Femur (tissue), 1 donor: ENCODE data around the gene NXPE4.
"Not testable (repeated sequence)": the region's sequence is repeated elsewhere in the genome, so short reads cannot be mapped to it uniquely, and the experiment has no call there.

Experiments
- DNase-seq: peaks from one replicate; pipeline ENCODE4 v3.0.0-alpha.2; 2017

NXPE4 gene

GRCh38 chr11:114595571-114595970 is at the start of gene NXPE4:
TSS of gene NXPE4 (minus strand) at chr11:114595786. CDS start at chr11:114594759, 1,027 bp downstream.
- DNase-seq, result no peak

- DNase-seq, result not testable (repeated sequence)
These were observed 43.9 kb upstream of the NXPE4 start for GRCh38 chr11:114639440-114639839.

- not testable (repeated sequence) for DNase-seq
These were observed 35.9 kb upstream of the NXPE4 start for GRCh38 chr11:114631445-114631965.

GRCh38 chr11:114625294-114625693 is 29.7 kb upstream of the NXPE4 start:
- DNase-seq, result no peak

- no peak for DNase-seq
These were observed 29.0 kb upstream of the NXPE4 start for GRCh38 chr11:114624455-114625207.

- DNase-seq, result no peak
These were observed 28.1 kb upstream of the NXPE4 start for GRCh38 chr11:114623720-114624119.

- no peak for DNase-seq
These were observed 27.3 kb upstream of the NXPE4 start for GRCh38 chr11:114622858-114623257.

GRCh38 chr11:114621950-114622809 is 26.6 kb upstream of the NXPE4 start:
- DNase-seq, result no peak

- no peak for DNase-seq
These were observed 25.5 kb upstream of the NXPE4 start for GRCh38 chr11:114621072-114621471.

- no peak for DNase-seq
These were observed 24.1 kb upstream of the NXPE4 start for GRCh38 chr11:114619659-114620173.

- no peak for DNase-seq
These were observed 22.6 kb upstream of the NXPE4 start for GRCh38 chr11:114618139-114618538.

- DNase-seq, result no peak
These were observed 21.9 kb upstream of the NXPE4 start for GRCh38 chr11:114617157-114618124.

- DNase-seq, result no peak
These were observed 20.9 kb upstream of the NXPE4 start for GRCh38 chr11:114616516-114616915.

GRCh38 chr11:114615448-114616361 is 20.1 kb upstream of the NXPE4 start:
- no peak for DNase-seq

- no peak for DNase-seq
These were observed 18.6 kb upstream of the NXPE4 start for GRCh38 chr11:114614127-114614720.

GRCh38 chr11:114613094-114613493 is 17.5 kb upstream of the NXPE4 start:
- DNase-seq, result not testable (repeated sequence)

GRCh38 chr11:114612686-114613085 is 17.1 kb upstream of the NXPE4 start:
- no peak for DNase-seq

- not testable (repeated sequence) for DNase-seq
These were observed 16.6 kb upstream of the NXPE4 start for GRCh38 chr11:114612199-114612598.

GRCh38 chr11:114610984-114611944 is 15.7 kb upstream of the NXPE4 start:
- DNase-seq, result no peak
